GM21576 (cell line): ENCODE results near the gene CDC42EP5.
A peak's percentile ranks its signal among the peaks of the same experiment; 100 is the strongest.
"Not testable (repeated sequence)": the region's sequence is repeated elsewhere in the genome, so short reads cannot be mapped to it uniquely, and the experiment has no call there.

Experiments
- ATAC-seq: cut with Tn5 transposase; IDR thresholded peaks from one replicate; pipeline ENCODE4 v1.9.1; 2021; ENCODE audit warnings: mild to moderate bottlenecking, moderate library complexity; ENCODE audit not compliant: unreplicated experiment

The CDC42EP5 gene

GRCh38 chr19:54449701-54450069, 23.4 kb downstream of the CDC42EP5 start:
- ATAC-seq, result peak; percentile 0

- ATAC-seq, result peak; percentile 81
These were observed 24.1 kb downstream of the CDC42EP5 start, which contains the start of gene LENG8 for GRCh38 chr19:54448774-54449700. LENG8 (plus strand) TSS chr19:54449199; CDS start chr19:54451345, 2,146 bp downstream.

GRCh38 chr19:54448040-54448773, 24.9 kb downstream of the CDC42EP5 start:
- no peak for ATAC-seq

DNA sequence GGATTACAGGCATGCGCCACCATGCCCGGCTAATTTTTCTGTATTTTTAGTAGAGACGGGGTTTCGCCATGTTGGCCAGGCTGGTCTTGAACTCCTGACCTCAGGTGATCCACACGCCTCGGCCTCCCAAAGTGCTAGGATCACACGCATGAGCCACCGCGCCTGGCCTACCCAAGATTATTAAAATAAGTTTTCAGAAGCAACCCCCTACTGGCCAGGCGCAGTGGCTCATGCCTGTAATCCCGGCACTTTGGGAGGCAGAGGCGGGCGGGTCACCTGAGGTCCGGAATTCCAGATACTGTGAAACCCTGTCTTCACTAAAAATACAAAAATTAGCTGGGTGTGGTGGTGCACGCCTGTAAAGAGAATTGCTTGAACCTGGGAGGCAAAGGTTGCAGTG, 26.7 kb downstream of the CDC42EP5 start:
- ATAC-seq, result not testable (repeated sequence)

- no peak for ATAC-seq
These were observed 28.4 kb downstream of the CDC42EP5 start for GRCh38 chr19:54444737-54445136.

- no peak for ATAC-seq
These were observed 32.5 kb downstream of the CDC42EP5 start for GRCh38 chr19:54440641-54441040.

DNA sequence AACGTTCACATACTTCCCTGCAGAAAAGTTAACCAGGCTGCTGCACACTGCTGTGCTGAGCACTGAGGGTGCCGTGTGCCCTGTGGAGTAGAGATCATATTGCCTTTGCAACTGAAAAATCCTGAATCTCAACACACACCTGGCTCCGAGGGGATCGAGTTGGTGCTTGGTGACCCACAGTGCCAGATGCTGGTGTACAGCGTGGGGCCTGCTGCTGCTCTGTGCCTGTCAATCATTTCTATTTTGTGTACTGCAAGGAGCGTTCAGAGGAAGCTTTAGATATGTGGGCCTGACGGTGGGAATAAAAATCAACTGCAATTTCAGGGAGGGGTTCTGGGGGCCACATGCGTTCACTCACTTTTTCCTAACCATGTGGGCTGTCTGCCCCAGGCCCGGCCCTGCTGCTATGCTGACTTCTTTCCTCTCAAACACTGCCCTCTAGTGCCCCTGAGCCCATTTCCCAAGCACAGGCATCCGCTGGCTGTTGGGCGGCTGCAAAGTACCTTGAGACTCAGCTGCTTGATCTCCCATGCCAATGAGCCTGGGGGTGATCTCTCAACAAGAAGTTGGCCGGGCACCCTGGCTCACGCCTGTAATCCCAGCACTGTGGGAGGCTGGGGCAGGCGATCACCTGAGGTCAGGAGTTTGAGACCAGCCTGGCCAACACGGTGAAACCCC, 33.8 kb downstream of the CDC42EP5 start:
- no peak for ATAC-seq

DNA sequence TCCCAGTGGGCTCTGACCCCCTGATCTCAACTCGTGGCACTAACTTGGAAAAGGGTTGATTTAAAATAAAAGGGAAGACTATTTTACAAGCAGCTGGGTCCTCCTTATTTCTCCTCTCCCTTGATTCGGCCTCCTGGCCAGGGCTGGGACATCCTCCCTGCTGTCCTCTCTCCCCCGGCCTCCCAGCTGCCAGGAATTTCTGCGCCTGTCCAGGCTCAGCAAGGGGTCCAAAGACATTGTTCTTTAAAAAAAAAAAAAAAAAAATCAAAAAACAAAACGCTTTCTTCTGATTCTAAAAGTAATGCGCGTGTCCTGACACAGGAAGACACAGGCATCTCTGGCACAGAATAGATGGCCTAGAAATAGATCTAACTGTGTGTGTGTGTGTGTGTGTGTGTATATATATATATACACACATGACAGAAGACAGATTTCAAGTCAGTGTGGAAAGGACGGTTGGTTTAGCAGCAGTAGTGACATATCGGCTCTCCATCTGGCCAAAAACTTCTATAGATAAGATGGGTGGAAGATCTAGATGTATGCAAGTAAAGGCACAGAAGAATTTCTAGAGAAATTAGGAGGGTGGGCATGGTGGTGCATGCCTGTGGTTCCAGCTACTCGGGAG, 36.4 kb downstream of the CDC42EP5 start:
- ATAC-seq, result no peak

- no peak for ATAC-seq
These were observed 37.0 kb downstream of the CDC42EP5 start for GRCh38 chr19:54436031-54436523.

DNA sequence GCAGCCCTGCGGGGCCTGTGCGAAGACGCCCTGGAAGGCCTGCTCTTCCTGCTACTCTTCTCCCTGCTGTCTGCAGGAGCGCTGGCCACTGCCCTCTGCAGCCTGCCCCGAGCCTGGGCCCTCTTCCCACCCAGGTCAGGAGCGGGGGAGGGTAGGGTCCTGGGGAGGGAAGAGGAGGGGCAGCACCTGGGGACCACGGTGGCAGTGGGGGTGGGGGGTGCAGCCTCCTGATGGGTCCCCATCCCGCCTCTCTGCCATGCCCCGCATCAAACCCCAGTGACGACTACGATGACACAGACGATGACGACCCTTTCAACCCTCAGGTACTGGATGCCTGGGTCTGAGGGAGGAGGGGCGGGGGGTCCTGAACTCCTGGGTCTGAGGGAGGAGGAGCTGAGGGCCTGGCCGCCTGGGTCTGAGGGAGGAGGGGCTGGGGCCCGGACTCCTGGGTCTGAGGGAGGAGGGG, 37.5 kb downstream of the CDC42EP5 start:
- no peak for ATAC-seq

- ATAC-seq, result no peak
These were observed 38.3 kb downstream of the CDC42EP5 start for GRCh38 chr19:54434873-54435214.

GRCh38 chr19:54434112-54434872, 38.8 kb downstream of the CDC42EP5 start:
- no peak for ATAC-seq

GRCh38 chr19:54433697-54434096, 39.4 kb downstream of the CDC42EP5 start:
- ATAC-seq, result no peak

- no peak for ATAC-seq
These were observed 40.9 kb downstream of the CDC42EP5 start for GRCh38 chr19:54432144-54432738.

DNA sequence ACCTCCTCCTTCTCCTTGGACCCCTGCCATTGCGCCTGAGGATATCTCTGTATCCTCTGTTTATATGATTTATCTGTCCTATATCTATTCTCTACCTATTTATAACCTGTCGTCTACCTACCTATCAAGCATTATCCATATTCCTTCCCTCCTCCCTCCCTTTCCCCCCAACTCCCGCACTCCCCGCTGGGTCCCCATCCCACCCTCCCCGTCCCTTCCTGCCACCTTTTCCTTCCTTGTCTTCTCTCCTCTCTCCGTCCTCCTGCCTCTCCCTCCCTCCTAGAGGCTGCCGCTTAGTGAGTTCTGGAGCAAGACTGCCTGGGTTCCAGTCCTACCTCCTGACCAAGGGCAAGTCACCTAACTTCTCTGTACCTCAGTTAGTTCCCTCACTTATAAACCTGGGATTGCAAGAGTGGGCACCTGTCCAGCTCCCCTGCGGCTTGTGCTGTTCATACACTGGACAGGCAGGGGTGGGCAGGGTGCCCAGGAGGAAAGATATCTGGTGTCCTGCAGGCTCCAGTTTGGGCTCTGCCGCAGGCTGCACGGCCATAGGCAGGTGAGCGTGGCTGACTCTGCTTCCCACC, 41.7 kb downstream of the CDC42EP5 start:
- no peak for ATAC-seq

DNA sequence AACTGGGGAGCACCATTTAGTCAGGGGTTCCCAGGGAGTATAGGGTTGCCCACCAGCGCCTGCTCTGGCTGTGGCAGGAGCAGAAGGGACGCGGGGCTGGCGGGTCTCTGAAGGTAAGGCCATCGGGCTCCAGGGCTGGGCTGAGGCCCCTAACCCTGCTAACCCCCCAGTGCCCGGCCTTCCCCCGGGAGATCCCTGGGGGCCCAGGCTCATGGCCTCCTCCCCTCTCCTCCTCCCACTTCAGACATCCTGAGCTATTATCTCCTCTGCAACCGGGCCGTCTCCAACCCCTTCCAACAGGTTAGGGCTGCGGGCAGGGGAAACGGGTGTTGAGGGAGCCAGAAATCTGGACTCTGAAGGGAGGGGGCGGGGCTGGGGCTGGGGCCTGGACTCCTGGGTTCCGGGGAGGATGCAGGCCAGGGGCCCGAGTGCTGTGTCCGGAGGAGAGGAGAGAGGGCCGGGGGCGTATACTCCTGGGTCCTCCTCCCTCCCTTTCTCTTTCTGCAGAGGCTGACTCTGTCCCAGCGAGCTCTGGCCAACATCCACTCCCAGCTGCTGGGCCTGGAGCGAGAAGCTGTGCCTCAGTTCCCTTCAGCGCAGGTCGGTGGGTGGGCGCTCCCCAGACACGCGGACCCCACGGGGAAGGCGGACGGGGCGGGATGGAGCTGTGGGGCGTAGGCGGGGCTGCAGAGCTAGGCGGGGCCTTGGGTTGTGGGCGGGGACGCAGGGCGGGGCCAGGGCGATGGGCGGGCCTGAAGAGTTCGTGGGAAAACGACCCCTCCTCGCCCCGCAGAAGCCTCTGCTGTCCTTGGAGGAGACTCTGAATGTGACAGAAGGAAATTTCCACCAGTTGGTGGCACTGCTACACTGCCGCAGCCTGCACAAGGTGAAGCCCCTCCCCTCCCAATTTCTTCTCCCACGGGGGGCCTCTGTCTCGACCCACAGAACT, 42.5 kb downstream of the CDC42EP5 start:
- no peak for ATAC-seq

- no peak for ATAC-seq
These were observed 43.4 kb downstream of the CDC42EP5 start for GRCh38 chr19:54429545-54430227.

DNA sequence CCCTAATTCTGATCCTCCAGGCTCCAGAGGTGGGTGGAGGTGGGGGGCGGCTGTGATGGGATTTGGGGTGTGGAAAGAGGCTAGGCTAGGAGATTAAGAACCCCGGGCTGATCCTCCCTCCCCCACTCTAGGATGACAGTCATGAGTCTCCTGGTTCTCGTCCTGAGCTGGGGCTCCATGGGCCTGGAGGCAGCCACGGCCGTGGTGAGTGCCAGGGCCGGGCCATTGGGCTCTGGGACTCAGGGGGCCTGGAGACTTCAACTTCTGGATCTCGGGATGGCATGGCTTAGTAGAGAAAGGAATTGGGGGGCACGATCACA, 44.0 kb downstream of the CDC42EP5 start:
- no peak for ATAC-seq
